Liver (tissue), 9 donors: ENCODE data around the gene ZFX. TPM values are rescaled to one million over a fixed set of nuclear protein-coding genes. Genes with fewer than 3 reads are reported as not detected.

Experiments
- DNase-seq: peaks from one replicate; pipeline ENCODE4 v3.0.0-alpha.2; 2017; ENCODE audit warnings: low spot score
- H3K27ac ChIP-seq, 2 donors: one replicate each; pipeline ENCODE4 v1.7.0; 2013; ENCODE audit warnings: inconsistent platforms in 2 of 2, low read length in 2 of 2, control low read depth in 1 of 2, low read depth in 1 of 2, mild to moderate bottlenecking in 1 of 2
- H3K27me3 ChIP-seq, 4 donors: one replicate each; pipeline versions ENCODE4 v1.6.1 to v1.7.0; 2013; ENCODE audit warnings: low read length in 3 of 4, inconsistent platforms in 1 of 4, mild to moderate bottlenecking in 1 of 4, moderate library complexity in 1 of 4; ENCODE audit not compliant: control insufficient read depth in 4 of 4, insufficient read depth in 4 of 4
- H3K36me3 ChIP-seq, 4 donors: one replicate each; pipeline versions ENCODE4 v1.6.1 to v1.7.0; 2013; ENCODE audit warnings: low read length in 3 of 4, mild to moderate bottlenecking in 3 of 4, low read depth in 1 of 4, moderate library complexity in 1 of 4; ENCODE audit not compliant: control insufficient read depth in 4 of 4, insufficient read depth in 3 of 4
- H3K4me1 ChIP-seq, 4 donors: one replicate each; pipeline versions ENCODE4 v1.6.1 to v1.7.0; 2013; ENCODE audit warnings: low read length in 3 of 4, mild to moderate bottlenecking in 3 of 4, moderate library complexity in 1 of 4; ENCODE audit not compliant: control insufficient read depth in 4 of 4, insufficient read depth in 4 of 4
- H3K4me3 ChIP-seq, 3 donors: one replicate each; pipeline versions ENCODE4 v1.6.1 to v1.7.0; 2013; ENCODE audit warnings: low read length in 3 of 3, control low read depth in 1 of 3, low read depth in 1 of 3, mild to moderate bottlenecking in 1 of 3
- H3K9ac ChIP-seq, 2 donors: one replicate each; pipeline ENCODE4 v1.7.0; 2013; ENCODE audit warnings: low read length in 2 of 2, mild to moderate bottlenecking in 2 of 2, moderate library complexity in 2 of 2, control low read depth in 1 of 2, low read depth in 1 of 2
- H3K9me3 ChIP-seq, 4 donors: one replicate each; pipeline versions ENCODE4 v1.6.1 to v1.7.0; 2013; ENCODE audit warnings: low read length in 3 of 4; ENCODE audit not compliant: control insufficient read depth in 4 of 4
- ATF3 ChIP-seq: IDR thresholded peaks from 2 replicates; pipeline ENCODE4 v1.6.1; 2016; ENCODE audit warnings: antibody characterized with exemption
- CTCF ChIP-seq: fragments of 150-350 bp; IDR thresholded peaks from 2 replicates; pipeline ENCODE4 v1.5.1; 2017; ENCODE audit warnings: improper control_type of control experiment, low read depth, low read length; ENCODE audit not compliant: missing input control
- EGR1 ChIP-seq, 2 donors: IDR thresholded peaks; 2 replicates each; pipeline ENCODE4 v1.6.1; 2016 to 2018; ENCODE audit warnings: antibody characterized with exemption in 2 of 2, low read depth in 2 of 2
- FOXA1 ChIP-seq: IDR thresholded peaks from 2 replicates; pipeline ENCODE4 v1.6.1; 2016; ENCODE audit warnings: antibody characterized with exemption
- FOXA2 ChIP-seq: IDR thresholded peaks from 2 replicates; pipeline ENCODE4 v1.6.1; 2016; ENCODE audit warnings: antibody characterized with exemption
- GABPA ChIP-seq, 2 donors: IDR thresholded peaks in 1 of 2; conservative IDR thresholded peaks in 1 of 2; 2 replicates each; pipeline ENCODE4 v1.6.1; 2016; ENCODE audit warnings: antibody characterized with exemption in 2 of 2, mild to moderate bottlenecking in 1 of 2, moderate library complexity in 1 of 2
- HNF4G ChIP-seq: IDR thresholded peaks from 2 replicates; pipeline ENCODE4 v1.6.1; 2016; ENCODE audit warnings: antibody characterized with exemption
- JUND ChIP-seq, 2 donors: IDR thresholded peaks; 2 replicates each; pipeline ENCODE4 v1.6.1; 2016; ENCODE audit warnings: antibody characterized with exemption in 2 of 2
- NR2F2 ChIP-seq: IDR thresholded peaks from 2 replicates; pipeline ENCODE4 v1.6.1; 2016; ENCODE audit warnings: antibody characterized with exemption
- RAD21 ChIP-seq, 2 donors: IDR thresholded peaks; 2 replicates each; pipeline ENCODE4 v1.6.1; 2016; ENCODE audit warnings: antibody characterized with exemption in 2 of 2, mild to moderate bottlenecking in 2 of 2
- REST ChIP-seq: IDR thresholded peaks from 2 replicates; pipeline ENCODE4 v1.6.1; 2016; ENCODE audit warnings: antibody characterized with exemption, mild to moderate bottlenecking
- SP1 ChIP-seq: IDR thresholded peaks from 2 replicates; pipeline ENCODE4 v1.6.1; 2018; ENCODE audit warnings: antibody characterized with exemption, mild to moderate bottlenecking
- TAF1 ChIP-seq: conservative IDR thresholded peaks from 2 replicates; pipeline ENCODE4 v1.6.1; 2016; ENCODE audit warnings: antibody characterized with exemption, mild to moderate bottlenecking
- YY1 ChIP-seq: IDR thresholded peaks from 2 replicates; pipeline ENCODE4 v1.6.1; 2016; ENCODE audit warnings: antibody characterized with exemption, mild to moderate bottlenecking
- ZBTB33 ChIP-seq: IDR thresholded peaks from 2 replicates; pipeline ENCODE4 v1.6.1; 2016; ENCODE audit warnings: antibody characterized with exemption
- WGBS: extraction: QIAGEN DNeasy Blood & Tissue Kit; methylation state at CpG from one replicate; pipeline ENCODE4 v1.1.7; 2013; 5-methylcytosine and 5-hydroxymethylcytosine counted together
- polyA plus RNA-seq, 2 donors: library from polyadenylated mRNA; stranded (reverse) in 1 of 2; unstranded in 1 of 2; fragments of 200-250 nt in 1 of 2; fragments of >200 nt in 1 of 2; fragmentation: Nextera tagmentation in 1 of 2; extraction: Ambion mirVana in 1 of 2; gene quantifications; one replicate each; pipeline versions ENCODE4 v1.2.1 to v1.2.3, GENCODE V29; 2013 to 2015
- total RNA-seq, 2 donors: library from RNA; depleted of rRNA; stranded (reverse); fragments of >200 nt; gene quantifications; one replicate each; pipeline ENCODE4 v1.2.3, GENCODE V29; 2014
- donor health status: healthy.
- donor health status: healthy.
- donor health status: healthy.
- donor health status: healthy.
- donor health status: healthy.

Gene ZFX
- total and polyA plus RNA-seq, 4 donors = 3.8 to 50.0 (median 19.0) TPM

- TF ChIP-seq ZBTB33 = no peak
Observed at GRCh38 chrX:24216827-24217226, 67.3 kb downstream of the ZFX start (continued).

GRCh38 chrX:24219320-24219719 lies 69.8 kb downstream of the ZFX start:
- Histone ChIP-seq H3K36me3 (peaks cover 0 to 3% (median 0%) of the 10 kb centered on the region in 4 donors), H3K4me1 (peaks cover 0 to 7% (median 4%) of the 10 kb centered on the region in 4 donors), H3K9ac (no peak overlapping the region), H3K9me3 (no peaks in the 10 kb centered on the region), H3K27ac (no peak overlapping the region), H3K4me3 (no peak overlapping the region), H3K27me3 (no peaks in the 10 kb centered on the region)
- no peak for DNase-seq
- TF ChIP-seq EGR1 (IDR thresholded peaks at IDR 0.05; ENCODE audit: low read depth in 2 of 2) (no peak), FOXA2 (no peak), JUND (IDR thresholded peaks at IDR 0.05) (no peak), REST (no peak), HNF4G (no peak), GABPA (IDR thresholded peaks at IDR 0.05 in 1 of 2, conservative IDR thresholded peaks at IDR 0.05 in 1 of 2) (no peak), FOXA1 (no peak), ZBTB33 (no peak), RAD21 (IDR thresholded peaks at IDR 0.05) (no peak), SP1 (no peak)
- WGBS = 75% methylated on average over 8 of the region's 8 CpGs

- no peak for TF ChIP-seq HNF4G
- TF ChIP-seq FOXA1 = no peak
- TF ChIP-seq JUND (IDR thresholded peaks at IDR 0.05) = no peak
- TF ChIP-seq FOXA2 = no peak
- no peak for TF ChIP-seq SP1
- no peak for TF ChIP-seq ATF3
- no peak for TF ChIP-seq CTCF
- no peak for TF ChIP-seq NR2F2
- no peak for TF ChIP-seq TAF1
- no peak for TF ChIP-seq YY1
- H3K4me1 ChIP-seq = no peaks in the 10 kb centered on the region
- 95% methylated on average over 5 of the region's 5 CpGs for WGBS
- H3K4me3 ChIP-seq = no peak overlapping the region
- H3K27me3 ChIP-seq = no peaks in the 10 kb centered on the region
- no peak overlapping the region for H3K9ac ChIP-seq
- no peak for DNase-seq
- no peak overlapping the region for H3K27ac ChIP-seq
- H3K36me3 ChIP-seq = no peaks in the 10 kb centered on the region
- peaks cover 0 to 2% (median 0%) of the 10 kb centered on the region in 4 donors for H3K9me3 ChIP-seq
Observed at GRCh38 chrX:24221872-24222271, 72.3 kb downstream of the ZFX start.
